SK-N-SH (cell line): ENCODE measurements around the gene NSMCE1. TPM values are rescaled to one million over a fixed set of nuclear protein-coding genes. Genes with fewer than 3 reads are reported as not detected.

Experiments used
- CTCF ChIA-PET: fragments of 300-600, 350-600 bp; formaldehyde crosslinking; extraction: SDS; loops from one replicate; lab custom pipeline; 2021; lab: Yijun Ruan, JAX
- POLR2A ChIA-PET: fragments of 350-600 bp; sonication (Branson Sonifier 250); formaldehyde crosslinking; extraction: SDS; loops from one replicate; lab custom pipeline; 2020; ENCODE audit warnings: antibody characterized with exemption, inconsistent platforms; lab: Yijun Ruan, JAX
- DNase-seq: peaks from one replicate; pipeline ENCODE4 v3.0.0; 2012
- H2AFZ ChIP-seq: fragments of 200-600 bp; sonication (generic); 2 replicates; pipeline ENCODE4 v1.8.1; 2016; ENCODE audit warnings: antibody characterized with exemption, mild to moderate bottlenecking, low read depth
- H3F3A ChIP-seq: fragments of 200-600 bp; sonication (generic); replicated peaks from 2 replicates; pipeline ENCODE3; 2016; ENCODE audit warnings: antibody characterized with exemption, mild to moderate bottlenecking; ENCODE audit not compliant: insufficient read depth
- H3K27ac ChIP-seq, 2 experiments: fragments of 200-500 bp in 1 of 2; fragments of 200-600 bp in 1 of 2; sonication (Bioruptor generic) in 1 of 2; sonication (generic), shearing (Covaris generic) in 1 of 2; 2 replicates each; pipeline versions ENCODE4 v1.5.1 to v1.6.1; 2014 to 2016; ENCODE audit warnings: low read depth in 2 of 2, inconsistent platforms in 1 of 2, low read length in 1 of 2, mild to moderate bottlenecking in 1 of 2, mixed read lengths in 1 of 2
- H3K27me3 ChIP-seq: fragments of 200-600 bp; sonication (generic), shearing (Covaris generic); 2 replicates; pipeline ENCODE4 v1.6.1; 2016; ENCODE audit warnings: mixed run types; ENCODE audit not compliant: insufficient read depth
- H3K36me3 ChIP-seq, 2 experiments: fragments of 200-500 bp in 1 of 2; fragments of 200-600 bp in 1 of 2; sonication (Bioruptor generic) in 1 of 2; sonication (generic) in 1 of 2; replicated peaks in 1 of 2; 2 replicates each; pipeline versions ENCODE3 to v1.5.1; 2014 to 2016; ENCODE audit warnings: low read length in 1 of 2, mild to moderate bottlenecking in 1 of 2; ENCODE audit not compliant: insufficient read depth in 2 of 2, control insufficient read depth in 1 of 2
- H3K4me1 ChIP-seq, 2 experiments: fragments of 200-500 bp in 1 of 2; fragments of 200-600 bp in 1 of 2; sonication (Bioruptor generic) in 1 of 2; sonication (generic), shearing (Covaris generic) in 1 of 2; 2 replicates each; pipeline versions ENCODE4 v1.5.1 to v1.6.1; 2014 to 2016; ENCODE audit warnings: low read depth in 1 of 2, low read length in 1 of 2, mixed run types in 1 of 2; ENCODE audit not compliant: insufficient read depth in 2 of 2, control insufficient read depth in 1 of 2
- H3K4me2 ChIP-seq: fragments of 200-600 bp; sonication (generic), shearing (Covaris generic); 2 replicates; pipeline ENCODE4 v1.6.1; 2017; ENCODE audit warnings: mixed run types
- H3K4me3 ChIP-seq, 2 experiments: fragments of 200-500 bp in 1 of 2; fragments of 200-600 bp in 1 of 2; sonication (Bioruptor generic) in 1 of 2; sonication (generic), shearing (Covaris generic) in 1 of 2; 2 replicates each; pipeline versions ENCODE4 v1.5.1 to v1.8.1; 2014 to 2016; ENCODE audit warnings: low read depth in 2 of 2, inconsistent platforms in 1 of 2, low read length in 1 of 2, mild to moderate bottlenecking in 1 of 2, mixed read lengths in 1 of 2, moderate library complexity in 1 of 2
- H3K79me2 ChIP-seq: fragments of 200-600 bp; sonication (generic); 2 replicates; pipeline ENCODE4 v1.8.1; 2017; ENCODE audit warnings: mild to moderate bottlenecking; ENCODE audit not compliant: insufficient read depth
- H3K9ac ChIP-seq: fragments of 200-600 bp; sonication (generic); 2 replicates; pipeline ENCODE4 v1.6.1; 2017; ENCODE audit warnings: mixed run types
- H3K9me2 ChIP-seq: fragments of 200-600 bp; sonication (generic); 2 replicates; pipeline ENCODE4 v1.6.1; 2017; ENCODE audit warnings: mixed run types
- H3K9me3 ChIP-seq: fragments of 200-600 bp; sonication (generic); 2 replicates; pipeline ENCODE4 v1.6.1; 2017; ENCODE audit warnings: mixed run types, mild to moderate bottlenecking, moderate library complexity
- H4K20me1 ChIP-seq: fragments of 200-600 bp; sonication (generic); 2 replicates; pipeline ENCODE4 v1.6.1; 2017; ENCODE audit warnings: mild to moderate bottlenecking, mixed run types; ENCODE audit not compliant: insufficient read depth
- EP300 ChIP-seq, 2 experiments: IDR thresholded peaks; 2 replicates each; pipeline versions ENCODE4 v1.4.0 to v1.6.1; 2012; ENCODE audit warnings: borderline replicate concordance in 1 of 2, low read depth in 1 of 2, low read length in 1 of 2
- EZH2phosphoT487 ChIP-seq: fragments of 200-600 bp; sonication (generic); IDR thresholded peaks from 2 replicates; pipeline ENCODE4 v1.6.1; 2017; ENCODE audit warnings: low read depth, mixed run types, mild to moderate bottlenecking, antibody characterized with exemption, moderate library complexity, borderline replicate concordance
- FOXM1 ChIP-seq: IDR thresholded peaks from 2 replicates; pipeline ENCODE4 v1.4.0; 2012; ENCODE audit warnings: low read depth, mild to moderate bottlenecking
- RCOR1 ChIP-seq: fragments of 150-350 bp; IDR thresholded peaks from 2 replicates; pipeline ENCODE4 v1.6.1; 2017; ENCODE audit warnings: antibody characterized with exemption, low read length
- TAF1 ChIP-seq: IDR thresholded peaks from 2 replicates; pipeline ENCODE4 v1.6.1; 2012; ENCODE audit warnings: low read depth, mild to moderate bottlenecking, low read length, moderate library complexity, borderline replicate concordance
- WGBS: methylation state at CpG from one replicate; pipeline ENCODE4 v1.1.6; 2017; ENCODE audit warnings: low lambda C conversion rate; 5-methylcytosine and 5-hydroxymethylcytosine counted together
- polyA plus RNA-seq, 3 experiments: library from polyadenylated mRNA; depleted of rRNA; stranded (reverse); fragments of >200 nt; gene quantifications; 2 replicates each; pipeline ENCODE4 v1.2.3, GENCODE V29; 2012
- TF ChIP-seq, protein P1 (sequence below): IDR thresholded peaks from 2 replicates; pipeline ENCODE4 v1.6.1; 2012; ENCODE audit warnings: mild to moderate bottlenecking, low read depth, low read length, moderate library complexity
- TF ChIP-seq, protein P2 (sequence below): IDR thresholded peaks from 2 replicates; pipeline ENCODE4 v1.4.0; 2012; ENCODE audit warnings: low read depth, borderline replicate concordance
- TF ChIP-seq, protein P3 (sequence below): fragments of 150-350 bp; IDR thresholded peaks from 2 replicates; pipeline ENCODE4 v1.6.1; 2017; ENCODE audit warnings: antibody characterized with exemption, low read length, low read depth, borderline replicate concordance
- TF ChIP-seq, protein P4 (sequence below): fragments of 150-350 bp; IDR thresholded peaks from 2 replicates; pipeline ENCODE4 v1.6.1; 2016; ENCODE audit warnings: mild to moderate bottlenecking, low read depth, low read length

NSMCE1 gene
- polyA plus RNA-seq, 1 of the 3 experiments (the other 2 are of a cell fraction) = 39.8 TPM

DNA sequence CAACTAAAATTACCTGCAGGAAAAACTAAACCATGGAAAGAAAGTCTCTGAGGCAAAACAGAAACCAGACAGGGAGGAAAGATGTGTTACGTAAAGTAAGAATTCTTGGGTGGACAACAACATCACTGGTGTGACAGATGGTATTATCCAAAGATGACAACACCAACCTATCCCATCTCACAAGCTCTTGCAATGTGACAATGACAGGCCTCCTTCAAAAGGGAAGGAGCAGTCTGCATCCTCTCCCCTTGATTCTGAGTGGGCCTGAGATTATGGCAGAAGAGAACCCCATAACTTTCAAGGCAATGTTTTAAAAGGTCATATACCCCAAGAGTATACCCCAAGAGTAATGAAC lies 82.8 kb downstream of the NSMCE1 start (continued):
- TF ChIP-seq, protein P1, sequence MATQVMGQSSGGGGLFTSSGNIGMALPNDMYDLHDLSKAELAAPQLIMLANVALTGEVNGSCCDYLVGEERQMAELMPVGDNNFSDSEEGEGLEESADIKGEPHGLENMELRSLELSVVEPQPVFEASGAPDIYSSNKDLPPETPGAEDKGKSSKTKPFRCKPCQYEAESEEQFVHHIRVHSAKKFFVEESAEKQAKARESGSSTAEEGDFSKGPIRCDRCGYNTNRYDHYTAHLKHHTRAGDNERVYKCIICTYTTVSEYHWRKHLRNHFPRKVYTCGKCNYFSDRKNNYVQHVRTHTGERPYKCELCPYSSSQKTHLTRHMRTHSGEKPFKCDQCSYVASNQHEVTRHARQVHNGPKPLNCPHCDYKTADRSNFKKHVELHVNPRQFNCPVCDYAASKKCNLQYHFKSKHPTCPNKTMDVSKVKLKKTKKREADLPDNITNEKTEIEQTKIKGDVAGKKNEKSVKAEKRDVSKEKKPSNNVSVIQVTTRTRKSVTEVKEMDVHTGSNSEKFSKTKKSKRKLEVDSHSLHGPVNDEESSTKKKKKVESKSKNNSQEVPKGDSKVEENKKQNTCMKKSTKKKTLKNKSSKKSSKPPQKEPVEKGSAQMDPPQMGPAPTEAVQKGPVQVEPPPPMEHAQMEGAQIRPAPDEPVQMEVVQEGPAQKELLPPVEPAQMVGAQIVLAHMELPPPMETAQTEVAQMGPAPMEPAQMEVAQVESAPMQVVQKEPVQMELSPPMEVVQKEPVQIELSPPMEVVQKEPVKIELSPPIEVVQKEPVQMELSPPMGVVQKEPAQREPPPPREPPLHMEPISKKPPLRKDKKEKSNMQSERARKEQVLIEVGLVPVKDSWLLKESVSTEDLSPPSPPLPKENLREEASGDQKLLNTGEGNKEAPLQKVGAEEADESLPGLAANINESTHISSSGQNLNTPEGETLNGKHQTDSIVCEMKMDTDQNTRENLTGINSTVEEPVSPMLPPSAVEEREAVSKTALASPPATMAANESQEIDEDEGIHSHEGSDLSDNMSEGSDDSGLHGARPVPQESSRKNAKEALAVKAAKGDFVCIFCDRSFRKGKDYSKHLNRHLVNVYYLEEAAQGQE = no peak
- TF ChIP-seq, protein P2, sequence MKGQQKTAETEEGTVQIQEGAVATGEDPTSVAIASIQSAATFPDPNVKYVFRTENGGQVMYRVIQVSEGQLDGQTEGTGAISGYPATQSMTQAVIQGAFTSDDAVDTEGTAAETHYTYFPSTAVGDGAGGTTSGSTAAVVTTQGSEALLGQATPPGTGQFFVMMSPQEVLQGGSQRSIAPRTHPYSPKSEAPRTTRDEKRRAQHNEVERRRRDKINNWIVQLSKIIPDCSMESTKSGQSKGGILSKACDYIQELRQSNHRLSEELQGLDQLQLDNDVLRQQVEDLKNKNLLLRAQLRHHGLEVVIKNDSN = no peak
- TF ChIP-seq EP300 (IDR thresholded peaks at IDR 0.05; ENCODE audit: borderline replicate concordance in 1 of 2, low read depth in 1 of 2, low read length in 1 of 2) = no peak

DNA sequence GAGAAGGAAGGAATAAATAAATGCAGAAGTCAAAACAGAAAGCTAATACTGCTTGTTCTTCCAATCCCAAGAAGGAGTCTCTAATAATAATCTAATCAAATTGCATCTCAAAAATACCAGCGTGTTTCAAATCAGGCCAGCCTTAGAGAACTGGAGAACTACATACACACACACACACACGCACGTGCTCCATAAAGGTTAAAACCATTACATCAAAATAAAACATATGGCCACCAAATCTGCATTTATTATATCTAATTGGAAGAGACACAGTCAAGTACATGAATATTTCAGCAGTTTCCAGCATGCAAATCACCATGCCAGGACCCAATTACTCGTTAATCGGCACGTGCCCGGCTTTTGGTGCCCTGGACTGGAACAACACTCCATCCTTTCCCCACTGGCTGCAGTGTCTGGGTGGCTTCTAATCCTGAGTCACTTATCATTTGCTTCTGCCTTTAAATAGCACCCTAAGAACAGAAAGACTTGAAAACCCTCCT lies 85.6 kb downstream of the NSMCE1 start:
- WGBS = 64% methylated on average over 7 of the region's 7 CpGs
- ChIA-PET CTCF (interaction anchor here (6.9 kb wide), 1 partner anchor 185 kb away, joined by 72 read pairs; no protein-coding TSS in a partner anchor), POLR2A (no interaction called here)
- TF ChIP-seq, protein P3, sequence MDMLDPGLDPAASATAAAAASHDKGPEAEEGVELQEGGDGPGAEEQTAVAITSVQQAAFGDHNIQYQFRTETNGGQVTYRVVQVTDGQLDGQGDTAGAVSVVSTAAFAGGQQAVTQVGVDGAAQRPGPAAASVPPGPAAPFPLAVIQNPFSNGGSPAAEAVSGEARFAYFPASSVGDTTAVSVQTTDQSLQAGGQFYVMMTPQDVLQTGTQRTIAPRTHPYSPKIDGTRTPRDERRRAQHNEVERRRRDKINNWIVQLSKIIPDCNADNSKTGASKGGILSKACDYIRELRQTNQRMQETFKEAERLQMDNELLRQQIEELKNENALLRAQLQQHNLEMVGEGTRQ = no peak
- TF ChIP-seq EP300 (IDR thresholded peaks at IDR 0.05; ENCODE audit: borderline replicate concordance in 1 of 2, low read depth in 1 of 2, low read length in 1 of 2) = 0 out of 4 replicates have a peak, but pooled peaks of 1 of the 2 experiments have one; percentile 17
- no peak overlapping the region for H2AFZ ChIP-seq
- peak; percentile 45 for DNase-seq
- no peaks in the 10 kb centered on the region for H3K79me2 ChIP-seq
- H3K9ac ChIP-seq = no peak overlapping the region
- no peaks in the 10 kb centered on the region for H4K20me1 ChIP-seq
- peaks cover 0 to 5% of the 10 kb centered on the region in 2 experiments; a peak in 1 of 4 replicates for H3K4me1 ChIP-seq
- no peaks in the 10 kb centered on the region for H3F3A ChIP-seq
- H3K4me3 ChIP-seq = no peak overlapping the region
- no peak overlapping the region for H3K4me2 ChIP-seq
- H3K9me3 ChIP-seq = no peaks in the 10 kb centered on the region
- no peaks in the 10 kb centered on the region for H3K9me2 ChIP-seq
- H3K27ac ChIP-seq = no peak overlapping the region
- H3K27me3 ChIP-seq = no peaks in the 10 kb centered on the region
- no peaks in the 10 kb centered on the region for H3K36me3 ChIP-seq

DNA sequence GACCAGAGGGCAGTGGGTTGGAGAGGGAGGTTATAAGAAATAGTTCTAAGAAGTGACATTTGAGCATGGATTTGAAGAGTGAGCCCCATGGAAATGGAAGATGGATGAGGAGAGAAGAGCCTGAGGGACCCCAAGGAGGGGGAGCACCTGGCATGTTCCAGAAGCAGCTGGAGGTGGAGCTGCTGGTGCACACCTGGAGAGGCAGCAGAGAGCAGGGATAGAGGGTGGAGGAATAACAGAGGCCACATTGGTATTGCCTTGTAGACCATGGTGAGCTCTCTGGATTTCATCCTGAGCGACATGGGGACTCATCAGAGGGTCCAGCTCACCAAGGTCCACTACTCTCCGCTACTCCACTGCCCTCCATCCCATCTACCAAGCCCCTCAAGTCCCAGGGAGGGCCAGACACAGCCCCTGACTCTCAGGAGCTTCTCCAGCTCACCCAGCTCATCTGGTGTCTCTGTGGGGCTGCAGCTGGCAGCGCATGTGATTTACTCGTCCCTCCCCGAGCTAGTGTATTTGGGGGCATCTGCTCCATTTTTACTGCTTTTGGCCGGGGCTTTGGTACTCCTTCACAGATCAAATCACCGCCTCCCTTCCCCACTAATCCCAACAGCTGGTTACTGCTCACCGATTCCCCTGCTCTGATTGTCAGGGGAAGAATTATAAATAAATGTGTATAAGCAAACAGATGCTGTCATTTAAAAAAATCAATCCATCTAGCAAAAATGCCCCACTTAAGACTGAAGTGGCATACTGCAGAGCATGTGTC lies 87.4 kb downstream of the NSMCE1 start:
- CTCF ChIA-PET = interaction anchor here (0.6 to 6.9 kb wide), 9 partner anchors 10 to 369 kb away, joined by 3 to 72 read pairs (median 4); partner anchors contain the start of genes GTF3C1 and KATNIP
- TF ChIP-seq FOXM1 (no peak), EZH2phosphoT487 (no peak), EP300 (IDR thresholded peaks at IDR 0.05; ENCODE audit: borderline replicate concordance in 1 of 2, low read depth in 1 of 2, low read length in 1 of 2) (no peak), RCOR1 (no peak), TAF1 (no peak)
- TF ChIP-seq, protein P4, sequence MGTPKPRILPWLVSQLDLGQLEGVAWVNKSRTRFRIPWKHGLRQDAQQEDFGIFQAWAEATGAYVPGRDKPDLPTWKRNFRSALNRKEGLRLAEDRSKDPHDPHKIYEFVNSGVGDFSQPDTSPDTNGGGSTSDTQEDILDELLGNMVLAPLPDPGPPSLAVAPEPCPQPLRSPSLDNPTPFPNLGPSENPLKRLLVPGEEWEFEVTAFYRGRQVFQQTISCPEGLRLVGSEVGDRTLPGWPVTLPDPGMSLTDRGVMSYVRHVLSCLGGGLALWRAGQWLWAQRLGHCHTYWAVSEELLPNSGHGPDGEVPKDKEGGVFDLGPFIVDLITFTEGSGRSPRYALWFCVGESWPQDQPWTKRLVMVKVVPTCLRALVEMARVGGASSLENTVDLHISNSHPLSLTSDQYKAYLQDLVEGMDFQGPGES = no peak
- TF ChIP-seq, protein P1 = no peak

More for the DNA sequence above, 87.4 kb downstream of the NSMCE1 start:
- H3K9ac ChIP-seq = no peak overlapping the region
- peak; percentile 16 for DNase-seq
- H3K9me3 ChIP-seq = no peaks in the 10 kb centered on the region
- H3K4me3 ChIP-seq = no peak overlapping the region
- no peaks in the 10 kb centered on the region for H3K9me2 ChIP-seq
- 66% methylated on average over 7 of the region's 8 CpGs for WGBS
- H3K27ac ChIP-seq = no peak overlapping the region
- no peaks in the 10 kb centered on the region for H4K20me1 ChIP-seq
- no peak overlapping the region for H3K4me2 ChIP-seq
- H3F3A ChIP-seq = peaks cover 9% of the 10 kb centered on the region
- no peaks in the 10 kb centered on the region for H3K27me3 ChIP-seq
- no peak overlapping the region for H2AFZ ChIP-seq
- peaks cover 0 to 5% of the 10 kb centered on the region in 2 experiments; a peak in 1 of 4 replicates for H3K4me1 ChIP-seq
- H3K79me2 ChIP-seq = no peaks in the 10 kb centered on the region
- H3K36me3 ChIP-seq = no peaks in the 10 kb centered on the region
- POLR2A ChIA-PET = interaction anchor here (1.3 kb wide), 1 partner anchor 23 kb away, joined by 5 read pairs; the partner anchor contains the start of gene KDM8
